NCI-H748 (cell line): ENCODE measurements around the gene CACNA2D3.
"Not testable (repeated sequence)": the region's sequence is repeated elsewhere in the genome, so short reads cannot be mapped to it uniquely, and the experiment has no call there.

ENCODE experiments used
- DNase-seq: peaks from one replicate; lab custom pipeline; 2025; ENCODE audit not compliant: unreplicated experiment; lab: John Stamatoyannopoulos, UW

Gene CACNA2D3

DNA sequence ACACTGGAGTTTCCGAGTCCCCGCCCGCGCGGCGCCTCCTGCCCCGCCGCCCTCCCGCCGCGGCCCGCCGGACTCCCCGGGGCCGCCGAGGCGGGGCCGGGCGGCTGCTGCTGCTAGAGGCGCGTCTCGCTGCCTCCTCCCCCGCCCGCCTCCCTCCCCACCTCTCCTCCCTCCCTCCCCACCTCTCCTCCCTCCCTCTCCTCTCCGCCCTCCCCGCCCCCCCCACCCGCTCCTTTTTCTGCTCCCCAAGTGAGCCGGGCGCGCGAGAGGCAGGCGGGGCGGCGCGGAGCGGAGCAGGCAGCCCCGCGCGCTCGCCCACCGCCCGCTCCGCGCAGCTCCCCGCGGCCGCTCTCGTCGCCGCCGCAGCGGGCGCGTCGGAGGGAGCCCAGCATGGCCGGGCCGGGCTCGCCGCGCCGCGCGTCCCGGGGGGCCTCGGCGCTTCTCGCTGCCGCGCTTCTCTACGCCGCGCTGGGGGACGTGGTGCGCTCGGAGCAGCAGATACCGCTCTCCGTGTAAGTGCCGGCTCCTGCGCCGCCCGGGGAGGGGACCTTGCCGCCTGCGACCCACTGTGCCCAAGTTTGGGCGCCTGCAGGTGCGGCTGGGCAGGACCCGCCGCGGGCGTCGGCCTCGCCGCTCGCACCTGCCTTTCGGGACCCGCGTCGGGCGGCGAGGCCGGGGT, at the start of gene CACNA2D3:
CACNA2D3 (plus strand) TSS at position 229 of the 679 bp plus-strand sequence.
- peak; percentile 76 for DNase-seq

DNA sequence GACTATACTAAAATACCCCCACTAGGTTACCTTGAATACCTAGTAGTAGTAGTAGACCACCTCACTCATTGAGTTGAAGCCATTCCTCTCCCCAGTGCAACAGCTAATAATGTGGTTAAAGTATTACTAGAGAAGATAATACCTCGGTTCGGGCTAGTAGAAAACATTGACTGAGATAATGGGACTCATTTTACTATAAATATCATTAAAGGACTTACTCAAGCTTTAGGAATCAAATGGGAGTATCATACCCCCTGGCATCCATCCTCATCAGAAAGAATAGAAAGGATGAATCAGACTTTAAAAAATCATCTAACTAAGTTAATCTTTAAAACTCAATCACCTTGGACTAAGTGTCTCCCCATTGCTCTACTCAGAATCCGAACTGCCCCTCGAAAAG, 49.0 kb upstream of the CACNA2D3 start:
- DNase-seq = no peak

DNA sequence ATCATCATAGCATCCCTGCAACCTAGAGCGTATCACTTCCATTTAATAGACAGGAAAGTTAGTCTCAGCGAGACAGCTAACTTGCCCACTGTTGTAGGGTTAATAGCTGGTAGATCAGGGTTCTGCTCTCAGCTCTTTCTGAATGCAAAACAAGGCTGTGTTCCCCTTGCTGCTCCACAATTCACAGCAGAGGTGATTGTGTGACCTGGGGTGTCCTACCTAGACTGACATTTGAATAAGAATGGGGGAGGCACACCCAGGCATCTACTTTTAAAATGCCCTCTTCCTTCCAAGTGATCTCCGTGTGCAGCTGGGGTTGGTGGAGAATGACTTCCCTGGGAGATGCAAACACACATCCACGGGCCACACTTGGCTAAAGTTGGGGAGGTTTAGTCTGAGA, 43.0 kb upstream of the CACNA2D3 start:
- DNase-seq = no peak

DNA sequence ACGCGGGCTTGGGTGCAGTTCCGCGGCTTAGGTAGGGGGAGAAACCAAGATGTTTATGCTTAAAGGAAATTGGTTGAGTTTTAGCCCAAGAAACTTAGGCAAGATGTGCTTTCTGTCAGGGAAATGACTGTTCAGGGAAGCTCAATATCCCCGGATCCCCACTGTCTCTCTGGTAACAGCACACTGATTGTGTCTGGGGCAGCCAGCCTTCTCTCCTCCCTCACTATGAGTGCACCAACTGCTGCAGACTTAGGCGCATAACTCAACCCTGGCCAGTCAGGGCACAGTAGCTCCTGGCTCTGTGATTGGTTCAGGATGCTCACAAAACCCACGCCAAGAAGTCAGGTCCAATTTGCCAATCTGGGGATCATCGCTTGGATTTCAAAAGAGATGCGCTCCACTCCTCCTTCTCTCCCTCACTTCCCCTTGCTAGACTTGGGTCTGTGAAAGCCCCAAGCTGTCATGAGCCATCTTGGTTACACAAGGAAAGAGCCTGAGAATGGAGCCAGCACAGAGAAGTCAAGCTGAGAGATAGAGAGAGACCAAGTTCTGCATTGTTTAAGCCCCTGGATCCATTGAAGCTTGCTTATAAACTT, 42.5 kb upstream of the CACNA2D3 start:
- no peak for DNase-seq

DNA sequence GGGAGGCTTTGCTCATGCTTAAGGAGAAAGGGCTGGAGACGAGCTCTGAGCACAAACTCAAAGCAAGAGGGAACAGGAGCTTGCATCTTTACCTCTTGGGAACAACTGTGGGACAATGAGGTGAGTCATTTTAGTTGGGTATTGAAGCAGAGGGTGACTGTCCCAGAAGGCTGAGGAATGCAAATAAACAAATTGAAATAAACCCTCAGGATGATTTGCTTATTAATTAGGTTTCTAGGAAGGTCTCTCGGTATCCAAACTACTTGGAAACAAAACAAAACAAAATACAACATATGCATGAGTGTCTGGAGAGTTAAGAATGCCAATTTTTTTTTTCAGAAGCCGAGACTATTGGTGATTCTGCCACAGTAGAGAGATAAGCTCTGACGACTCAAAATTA, 38.4 kb upstream of the CACNA2D3 start:
- DNase-seq = no peak

DNA sequence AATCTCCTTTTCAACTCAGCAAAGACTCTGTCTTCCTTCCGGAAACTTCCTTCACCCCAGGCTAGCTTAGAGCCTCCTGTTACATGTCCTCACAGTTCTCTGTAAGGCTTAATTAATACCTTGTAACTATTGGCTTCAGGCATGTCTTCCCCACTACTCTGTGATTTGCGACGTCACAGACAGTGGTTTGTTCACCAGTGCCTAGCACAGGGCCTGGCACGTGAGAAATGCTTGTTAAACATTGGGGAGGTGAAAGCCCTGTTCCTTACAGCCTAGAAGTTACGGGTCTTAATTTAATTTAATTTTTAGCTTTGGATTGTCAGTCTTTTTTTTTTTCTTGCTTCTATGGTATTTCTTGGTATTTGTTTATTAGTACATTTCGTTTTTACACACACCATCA, 36.4 kb upstream of the CACNA2D3 start:
- DNase-seq = no peak

DNA sequence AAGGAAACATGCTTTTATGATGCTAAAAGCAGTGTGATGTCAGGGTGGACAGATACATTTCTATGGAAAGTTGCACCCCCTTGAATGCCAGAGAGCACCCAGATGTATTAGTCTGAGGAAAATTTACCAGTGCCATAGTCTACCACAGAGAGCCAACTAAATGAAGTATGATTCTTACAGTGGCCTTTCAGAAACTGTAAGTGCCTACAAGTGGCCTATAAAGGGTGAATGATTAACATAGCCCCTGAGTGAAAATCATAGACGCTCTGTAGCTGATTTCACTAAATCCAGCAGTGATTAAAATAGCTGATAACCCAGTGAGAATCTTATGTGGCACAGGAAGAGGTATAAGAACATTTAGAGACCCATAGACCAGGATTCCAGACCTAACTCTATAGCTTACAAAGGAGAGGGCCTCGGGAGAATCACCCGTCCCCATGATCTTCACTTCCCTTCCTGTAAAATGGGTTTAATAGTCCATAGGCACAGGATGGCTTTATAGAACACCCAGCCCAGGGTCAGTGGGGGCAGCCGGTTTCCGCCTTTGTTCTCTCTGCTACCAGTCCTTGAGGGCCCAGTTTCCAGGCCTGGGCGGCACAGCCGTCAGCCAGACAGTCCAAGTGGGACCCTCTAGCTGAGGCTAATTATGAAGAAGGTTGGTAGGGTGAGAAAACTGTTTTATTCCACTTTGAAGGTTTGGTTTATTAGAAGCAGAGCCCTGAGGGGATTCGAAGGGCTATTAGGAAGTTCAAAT, 35.5 kb upstream of the CACNA2D3 start:
- no peak for DNase-seq

DNA sequence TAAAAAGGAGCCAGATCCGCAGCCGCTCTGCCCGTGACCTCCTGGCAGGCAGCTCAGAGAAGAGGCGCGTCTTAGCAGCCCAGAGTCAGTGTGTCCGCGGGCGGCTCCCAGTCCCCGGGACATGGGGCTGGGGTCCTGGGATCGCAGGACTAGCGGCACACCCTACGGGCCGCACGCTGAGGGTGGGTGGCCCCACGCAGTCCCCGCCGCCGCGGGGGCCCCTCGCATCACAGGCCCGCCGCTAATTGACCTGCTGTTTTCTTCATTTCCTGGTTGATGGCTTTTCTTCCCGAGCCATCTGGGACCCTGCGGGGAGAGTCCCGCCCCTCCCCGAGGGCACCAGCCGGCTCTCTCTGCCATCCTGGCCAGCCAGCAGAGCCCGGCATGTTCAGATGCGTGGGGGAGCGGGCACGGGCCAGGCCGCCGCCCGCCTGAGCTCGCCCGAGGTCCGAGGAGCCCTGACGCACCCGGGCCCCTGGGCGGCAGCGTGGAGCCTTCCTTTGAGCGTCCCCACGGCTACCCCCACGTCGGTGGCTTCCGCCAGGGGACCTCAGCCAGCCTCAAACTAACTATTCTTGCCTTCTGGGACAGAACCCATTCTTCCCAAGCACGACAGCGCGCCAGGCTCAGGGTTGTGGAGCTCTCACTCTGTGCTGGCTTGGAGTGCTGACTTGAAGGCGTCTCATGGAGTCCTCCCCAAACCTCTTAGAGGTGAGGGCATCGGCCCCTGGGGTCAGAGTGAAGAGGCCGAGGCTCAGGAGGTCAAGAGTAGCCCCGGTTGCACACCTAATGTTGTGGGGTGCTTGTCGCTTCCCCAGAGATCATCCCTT, 34.6 kb upstream of the CACNA2D3 start:
- no peak for DNase-seq

DNA sequence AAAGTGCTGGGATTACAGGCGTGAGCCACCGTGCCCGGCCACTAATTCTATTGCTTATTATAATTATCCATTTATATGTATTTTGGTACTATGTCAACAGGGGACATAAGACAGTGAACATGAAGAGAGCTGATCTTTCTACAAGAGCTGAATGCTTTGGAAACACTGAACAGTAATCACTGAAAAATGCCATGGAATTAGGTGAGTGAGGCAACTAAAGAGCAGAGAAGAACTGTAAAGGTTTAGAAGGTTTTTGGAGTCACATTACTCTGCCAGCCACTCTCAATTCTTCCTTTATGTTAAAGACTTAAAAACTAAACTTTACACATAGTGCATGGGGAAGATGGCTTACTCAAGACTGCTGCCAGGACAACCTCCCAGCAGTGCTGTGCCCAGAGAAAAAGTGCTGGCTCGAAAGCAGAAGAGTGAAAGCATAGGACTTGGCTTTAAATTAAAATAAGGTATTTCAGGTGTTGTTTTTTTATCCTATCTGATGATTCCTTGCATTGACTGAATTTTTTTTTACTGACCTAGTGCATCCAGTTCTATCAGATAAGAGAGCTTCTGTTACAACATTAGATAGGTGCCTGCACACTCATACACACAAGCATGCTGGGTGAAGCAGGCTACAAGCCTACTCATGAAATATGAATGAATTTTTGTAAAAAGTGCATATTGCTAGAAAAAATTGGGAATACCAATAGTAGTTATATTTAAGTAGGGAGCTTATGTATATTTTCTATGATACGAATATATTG, 28.7 kb upstream of the CACNA2D3 start:
- no peak for DNase-seq

DNA sequence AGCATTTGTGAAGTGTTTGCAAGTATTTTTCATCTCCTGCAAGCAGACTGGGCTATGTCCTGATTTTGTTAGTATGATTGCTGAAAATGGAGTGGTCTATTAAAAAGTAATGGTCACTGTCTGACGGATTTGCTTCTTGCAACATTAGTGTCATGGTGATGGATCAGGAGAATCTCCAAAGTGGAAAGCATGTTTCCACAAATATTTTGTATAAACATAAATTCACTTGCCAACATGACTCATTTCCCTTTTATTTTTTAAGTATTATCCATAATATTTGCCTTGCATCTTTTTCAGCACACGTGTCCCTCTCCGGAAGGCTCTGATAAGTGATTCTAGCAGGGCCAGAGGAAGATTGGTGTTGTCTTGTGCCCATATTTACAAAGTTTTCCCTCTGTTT, 27.4 kb upstream of the CACNA2D3 start:
- DNase-seq = no peak

DNA sequence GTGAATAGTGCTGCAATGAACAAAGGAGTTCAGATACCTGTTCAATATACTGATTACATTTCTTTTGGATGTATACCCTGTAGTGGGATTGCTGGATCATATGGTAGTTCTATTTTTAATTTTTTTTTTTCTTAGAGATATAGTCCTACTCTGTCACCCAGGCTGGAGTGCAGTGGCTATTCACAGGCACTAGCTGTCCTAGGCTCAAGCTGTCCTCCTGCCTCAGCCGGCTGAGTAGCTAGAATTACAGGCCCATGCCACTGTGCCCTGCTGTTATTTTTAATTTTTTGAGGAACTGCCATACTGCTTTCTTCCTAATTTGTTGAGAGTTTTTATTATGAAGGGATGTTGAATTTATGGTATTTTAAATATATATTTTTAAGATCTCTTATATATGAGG, 23.0 kb upstream of the CACNA2D3 start:
- no peak for DNase-seq

DNA sequence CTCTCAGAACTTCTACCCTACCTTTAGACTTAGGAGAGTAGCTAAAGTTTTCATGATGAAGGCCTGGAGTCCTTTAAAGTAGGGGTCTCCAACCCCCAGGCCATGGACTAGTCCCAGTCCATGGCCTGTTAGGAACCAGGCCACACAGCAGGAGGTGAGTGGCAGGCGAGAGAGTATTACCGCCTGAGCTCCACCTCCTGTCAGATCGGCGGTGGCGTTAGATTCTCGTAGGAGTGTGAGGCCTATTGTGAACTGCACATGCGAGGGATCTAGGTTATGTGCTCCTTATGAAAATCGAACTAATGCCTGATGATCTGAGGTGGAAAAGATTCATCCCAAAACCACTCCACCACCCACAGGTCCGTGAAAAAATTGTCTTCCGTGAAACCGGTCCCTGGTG, 18.3 kb upstream of the CACNA2D3 start:
- DNase-seq = no peak

DNA sequence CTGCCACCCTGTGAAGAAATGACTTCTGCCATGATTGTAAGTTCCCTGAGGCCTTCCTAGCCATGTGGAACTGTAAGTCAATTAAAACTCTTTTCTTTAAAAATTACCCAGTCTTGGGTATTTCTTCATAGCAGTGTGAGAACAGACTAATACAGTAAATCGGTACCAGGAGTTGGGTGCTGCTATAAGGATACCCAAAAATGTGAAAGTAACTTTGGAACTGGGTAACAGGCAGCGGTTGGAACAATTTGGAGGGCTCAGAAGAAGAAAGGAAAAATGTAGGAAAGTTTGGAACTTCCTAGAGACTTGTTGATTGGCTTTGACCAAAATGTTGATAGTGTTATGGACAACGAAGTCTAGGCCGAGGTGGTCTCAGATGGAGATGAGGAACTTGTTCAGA, 6.2 kb upstream of the CACNA2D3 start:
- DNase-seq = not testable (repeated sequence)

DNA sequence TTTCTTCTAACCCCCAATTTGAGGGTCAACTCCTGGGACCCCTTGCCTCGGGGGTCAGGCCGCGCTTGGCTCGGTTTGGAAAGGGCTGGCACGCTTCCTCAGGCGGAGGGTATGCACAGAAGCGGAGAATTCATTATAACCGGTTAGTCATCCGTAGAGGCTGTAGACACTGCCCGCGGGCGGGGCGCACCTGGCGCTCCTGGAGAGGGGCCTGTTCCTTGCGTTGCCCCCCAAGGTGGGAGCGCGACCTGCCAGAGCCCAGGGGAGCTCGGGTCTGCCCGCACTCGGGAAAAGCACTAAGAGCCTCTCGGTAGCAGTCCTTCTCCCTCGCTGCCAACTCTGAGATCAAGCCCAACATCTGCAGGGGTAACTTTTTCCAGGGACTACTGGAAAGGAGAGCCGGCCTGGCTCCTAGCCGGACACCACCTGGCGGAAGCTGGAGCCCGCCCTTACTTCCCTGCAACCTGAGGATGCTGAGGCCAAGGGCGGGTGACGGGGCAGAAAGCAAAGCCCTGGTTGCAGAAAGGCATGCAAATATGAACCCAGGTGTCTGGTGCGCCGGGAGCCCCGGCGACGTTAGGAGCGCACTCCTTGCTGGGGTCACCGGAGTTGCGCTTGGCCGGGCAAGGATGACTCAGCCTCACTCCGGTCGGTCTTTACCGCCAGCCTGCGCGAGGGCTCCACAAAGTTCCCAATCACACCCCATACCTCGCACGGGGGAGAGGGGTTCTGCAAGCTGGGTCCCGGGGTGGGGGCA, 1.5 kb upstream of the CACNA2D3 start:
- DNase-seq = peak; percentile 77

DNA sequence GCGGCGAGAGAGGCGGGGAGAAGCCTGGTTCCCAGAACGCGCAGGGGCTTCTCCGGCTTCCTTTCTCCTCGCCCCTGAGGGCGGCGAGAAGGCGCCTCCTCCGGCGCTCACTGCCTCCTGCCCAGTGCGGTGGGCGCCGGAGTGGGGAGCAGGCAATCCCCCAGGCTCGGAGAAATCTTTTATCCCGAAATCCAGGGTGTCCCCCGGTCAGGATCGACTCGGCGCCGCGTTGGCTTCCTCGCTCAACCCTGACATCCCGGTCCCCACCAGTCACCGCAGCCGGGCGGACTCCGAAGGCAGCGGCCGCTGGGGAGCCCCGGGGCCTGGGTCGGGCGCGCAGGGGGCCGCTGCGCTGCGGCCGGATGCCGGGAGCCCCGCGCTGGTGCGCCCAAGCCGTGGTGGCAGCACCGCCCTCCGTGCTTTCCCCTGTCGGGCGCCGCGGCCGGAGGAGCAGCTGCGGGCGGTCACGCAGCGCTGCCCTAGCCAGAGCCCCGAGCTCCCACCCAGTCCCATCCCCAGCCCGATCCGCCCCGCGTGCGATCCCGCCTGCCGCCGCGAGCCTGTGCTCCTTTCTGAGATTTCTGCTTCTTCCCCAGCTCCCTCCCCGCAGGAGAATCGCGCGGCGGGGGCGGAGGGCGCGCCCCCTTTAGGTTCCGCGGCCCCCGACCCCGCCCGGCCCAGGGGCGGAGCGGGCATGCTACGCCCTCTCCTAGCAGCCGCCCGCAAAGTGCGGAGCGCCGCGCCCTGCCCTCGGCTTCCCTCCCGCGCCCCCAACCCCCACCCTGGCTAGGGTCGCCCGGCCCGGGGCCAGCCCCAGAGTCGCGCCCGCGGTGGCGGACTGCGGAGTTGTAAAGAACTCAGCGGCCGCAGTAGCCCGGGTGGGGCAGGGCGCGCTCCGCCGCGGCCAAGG, 683 bp upstream of the CACNA2D3 start:
- DNase-seq = peak; percentile 74

DNA sequence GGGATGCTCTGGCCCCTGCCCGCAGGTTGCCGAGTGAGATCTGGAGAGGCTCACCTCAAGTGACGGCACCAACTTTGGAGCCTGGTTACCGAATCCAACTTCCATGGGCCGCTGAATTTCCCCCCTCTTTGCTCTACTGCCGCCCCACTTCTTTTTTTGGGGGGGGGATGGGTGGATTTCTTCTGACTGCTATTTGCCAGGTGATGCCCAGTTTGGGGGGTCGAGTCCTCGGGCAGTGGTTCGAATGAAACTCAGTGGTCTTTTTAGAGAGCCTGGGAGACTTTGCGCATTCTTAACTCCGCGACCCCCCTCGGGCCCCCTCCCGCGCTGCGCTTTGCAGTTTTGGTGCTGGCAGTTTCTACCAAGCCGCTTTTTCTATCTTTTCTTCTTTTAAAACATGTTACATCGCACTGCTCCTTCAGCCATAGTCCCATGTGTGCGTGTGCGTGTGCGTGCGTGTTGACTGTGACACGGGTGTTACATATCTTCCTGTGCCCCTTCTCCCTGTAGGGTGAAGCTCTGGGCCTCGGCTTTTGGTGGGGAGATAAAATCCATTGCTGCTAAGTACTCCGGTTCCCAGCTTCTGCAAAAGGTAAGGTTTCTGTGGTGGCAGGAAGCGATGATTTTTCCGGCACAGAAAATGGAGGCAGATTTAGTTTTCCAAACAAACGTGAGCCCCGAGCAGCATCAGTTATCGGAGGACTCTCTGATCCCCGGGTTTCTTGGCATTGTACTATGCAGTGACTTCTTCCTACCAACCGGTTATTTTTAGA, 837 bp downstream of the CACNA2D3 start:
- peak; percentile 59 for DNase-seq

DNA sequence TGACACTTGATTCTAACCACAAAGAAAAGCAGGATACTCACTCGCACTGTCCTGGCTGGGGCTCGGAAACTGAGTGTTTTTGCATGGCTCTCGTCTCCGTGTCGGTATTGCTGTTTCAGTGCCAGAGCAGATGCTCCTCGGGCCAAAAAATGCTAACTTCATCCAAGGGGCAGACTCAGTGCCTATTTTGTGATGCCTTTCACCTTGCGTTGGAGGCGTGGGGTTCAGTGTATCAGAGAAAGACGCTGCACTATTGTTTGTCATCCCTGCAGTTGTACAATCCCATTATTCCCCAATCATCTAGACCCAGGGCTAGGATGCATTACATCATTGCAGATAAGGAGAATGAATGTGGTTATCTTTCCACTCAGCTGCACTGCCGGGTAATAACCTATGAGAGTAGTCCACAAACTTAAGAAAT, 1.4 kb downstream of the CACNA2D3 start:
- DNase-seq = peak; percentile 64

DNA sequence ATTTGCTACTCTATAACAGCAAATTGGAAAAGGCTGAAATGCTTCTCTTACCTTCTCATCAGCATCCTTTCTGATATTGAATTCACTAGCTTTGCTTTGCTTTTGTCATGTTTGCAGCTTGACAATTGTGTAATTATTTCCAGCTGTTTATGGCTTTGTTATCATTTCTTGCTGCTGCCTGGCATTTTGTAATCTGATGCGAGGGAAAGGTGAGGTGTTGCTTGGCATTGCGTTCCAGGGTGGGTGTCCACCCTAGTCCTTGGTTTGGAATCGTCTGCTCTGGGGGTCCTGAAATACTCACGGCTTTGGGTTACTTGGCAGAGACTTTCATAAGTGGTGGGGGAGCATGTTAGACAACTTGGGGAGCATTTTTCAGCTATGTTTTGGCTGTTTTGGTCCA, 2.9 kb downstream of the CACNA2D3 start:
- DNase-seq = peak; percentile 68
